Trophoblast cell (in vitro differentiated cells and primary cell): ENCODE data around the gene AOX1.

Experiments
- DNase-seq, 2 donors: peaks; one replicate each; pipeline ENCODE4 v3.0.0-alpha.2; 2016
- H2AFZ ChIP-seq: 2 replicates; pipeline ENCODE4 v1.6.1; 2013; ENCODE audit warnings: low read length, moderate library complexity, mild to moderate bottlenecking; ENCODE audit not compliant: insufficient read depth, poor library complexity
- H2AK5ac ChIP-seq: 2 replicates; pipeline ENCODE4 v1.6.1; 2013; ENCODE audit warnings: mild to moderate bottlenecking, low read length
- H2BK120ac ChIP-seq: 2 replicates; pipeline ENCODE4 v1.6.1; 2013; ENCODE audit warnings: low read length, mild to moderate bottlenecking, moderate library complexity; ENCODE audit not compliant: insufficient read depth, poor library complexity
- H2BK12ac ChIP-seq: 2 replicates; pipeline ENCODE4 v1.6.1; 2013; ENCODE audit warnings: mild to moderate bottlenecking, low read length, moderate library complexity
- H2BK5ac ChIP-seq: 2 replicates; pipeline ENCODE4 v1.6.1; 2013; ENCODE audit warnings: low read length, low read depth, moderate library complexity, mild to moderate bottlenecking; ENCODE audit not compliant: poor library complexity
- H3K14ac ChIP-seq: 2 replicates; pipeline ENCODE4 v1.6.1; 2013; ENCODE audit warnings: mild to moderate bottlenecking, low read length
- H3K18ac ChIP-seq: 2 replicates; pipeline ENCODE4 v1.6.1; 2013; ENCODE audit warnings: mild to moderate bottlenecking, low read length
- H3K23ac ChIP-seq: 2 replicates; pipeline ENCODE4 v1.6.1; 2013; ENCODE audit warnings: low read length
- H3K27ac ChIP-seq: 2 replicates; pipeline ENCODE4 v1.5.1; 2013; ENCODE audit warnings: low read depth, mild to moderate bottlenecking, inconsistent platforms, low read length, moderate library complexity
- H3K27me3 ChIP-seq: 2 replicates; pipeline ENCODE4 v1.6.1; 2013; ENCODE audit warnings: inconsistent platforms, mild to moderate bottlenecking, low read length, moderate library complexity; ENCODE audit not compliant: insufficient read depth
- H3K36me3 ChIP-seq, 2 experiments: 1 replicate in 1 of 2; 2 replicates in 1 of 2; pipeline ENCODE4 v1.6.1; 2013; ENCODE audit warnings: low read length in 2 of 2, mild to moderate bottlenecking in 2 of 2, moderate library complexity in 1 of 2; ENCODE audit not compliant: insufficient read depth in 2 of 2, control insufficient read depth in 1 of 2
- H3K4ac ChIP-seq: 2 replicates; pipeline ENCODE4 v1.6.1; 2013; ENCODE audit warnings: low read depth, mild to moderate bottlenecking, low read length, moderate library complexity
- H3K4me1 ChIP-seq, 2 experiments: 1 replicate in 1 of 2; 2 replicates in 1 of 2; pipeline ENCODE4 v1.6.1; 2013; ENCODE audit warnings: low read length in 2 of 2, mild to moderate bottlenecking in 2 of 2, moderate library complexity in 1 of 2; ENCODE audit not compliant: insufficient read depth in 2 of 2, control insufficient read depth in 1 of 2
- H3K4me2 ChIP-seq: 2 replicates; pipeline ENCODE4 v1.6.1; 2013; ENCODE audit warnings: inconsistent platforms, mild to moderate bottlenecking, low read length, moderate library complexity
- H3K4me3 ChIP-seq: 2 replicates; pipeline ENCODE4 v1.5.1; 2013; ENCODE audit warnings: mild to moderate bottlenecking, low read depth, low read length, inconsistent platforms
- H3K79me1 ChIP-seq: one replicate; pipeline ENCODE4 v1.6.1; 2013; ENCODE audit warnings: low read length
- H3K79me2 ChIP-seq: 2 replicates; pipeline ENCODE4 v1.6.1; 2013; ENCODE audit warnings: low read length, mild to moderate bottlenecking; ENCODE audit not compliant: control insufficient read depth, insufficient read depth, poor library complexity
- H3K9ac ChIP-seq: 2 replicates; pipeline ENCODE4 v1.6.1; 2013; ENCODE audit warnings: mild to moderate bottlenecking, low read length
- H3K9me3 ChIP-seq: 2 replicates; pipeline ENCODE4 v1.6.1; 2013; ENCODE audit warnings: low read depth, mild to moderate bottlenecking, control low read depth, inconsistent platforms, low read length; ENCODE audit not compliant: insufficient read depth
- H4K12ac ChIP-seq: 2 replicates; pipeline ENCODE4 v1.6.1; 2013; ENCODE audit warnings: low read depth, mild to moderate bottlenecking, low read length, moderate library complexity
- H4K8ac ChIP-seq: 2 replicates; pipeline ENCODE4 v1.6.1; 2013; ENCODE audit warnings: low read depth, mild to moderate bottlenecking, low read length, moderate library complexity
- H4K91ac ChIP-seq: one replicate; pipeline ENCODE4 v1.6.1; 2013; ENCODE audit warnings: low read depth, mild to moderate bottlenecking, low read length, moderate library complexity
- WGBS: extraction: QIAGEN DNeasy Blood & Tissue Kit; methylation state at CpG from one replicate; pipeline ENCODE4 v1.1.7; 2013; ENCODE audit warnings: missing lambda C conversion rate; ENCODE audit not compliant: insufficient read length, insufficient coverage; ENCODE audit errors: extremely low coverage; 5-methylcytosine and 5-hydroxymethylcytosine counted together

Gene AOX1

GRCh38 chr2:200705305-200706041, 119.7 kb downstream of the AOX1 start:
- no peak overlapping the region for H4K12ac ChIP-seq
- H3K36me3 ChIP-seq: no peaks in the 10 kb centered on the region
- no peak overlapping the region for H2AFZ ChIP-seq
- no peak overlapping the region for H3K18ac ChIP-seq
- no peak for DNase-seq
- no peaks in the 10 kb centered on the region for H3K27me3 ChIP-seq
- no peak overlapping the region for H3K4me2 ChIP-seq
- no peak overlapping the region for H4K91ac ChIP-seq
- no peak overlapping the region for H3K14ac ChIP-seq
- H3K4ac ChIP-seq: no peak overlapping the region
- H2AK5ac ChIP-seq: no peak overlapping the region
- no peaks in the 10 kb centered on the region for H3K9me3 ChIP-seq
- no peaks in the 10 kb centered on the region for H3K4me1 ChIP-seq
- no peak overlapping the region for H2BK120ac ChIP-seq
- WGBS: no CpG with 5 or more reads among the region's 3 CpGs
- H3K9ac ChIP-seq: no peak overlapping the region
- H3K79me2 ChIP-seq: no peaks in the 10 kb centered on the region
- no peaks in the 10 kb centered on the region for H3K79me1 ChIP-seq
- no peak overlapping the region for H2BK5ac ChIP-seq
- no peak overlapping the region for H2BK12ac ChIP-seq
- H3K23ac ChIP-seq: no peak overlapping the region
- H3K27ac ChIP-seq: no peak overlapping the region
- no peak overlapping the region for H3K4me3 ChIP-seq
- H4K8ac ChIP-seq: no peak overlapping the region

GRCh38 chr2:200708943-200709342, 123.1 kb downstream of the AOX1 start:
- no peak overlapping the region for H4K91ac ChIP-seq
- H2AK5ac ChIP-seq: no peak overlapping the region
- no peak overlapping the region for H3K4me3 ChIP-seq
- no peak overlapping the region for H2BK12ac ChIP-seq
- H3K4ac ChIP-seq: no peak overlapping the region
- no CpG with 5 or more reads among the region's 1 CpG for WGBS
- DNase-seq: no peak
- no peaks in the 10 kb centered on the region for H3K27me3 ChIP-seq
- H3K9me3 ChIP-seq: no peaks in the 10 kb centered on the region
- no peak overlapping the region for H3K4me2 ChIP-seq
- peaks cover 2% of the 10 kb centered on the region for H3K79me1 ChIP-seq
- no peak overlapping the region for H2BK120ac ChIP-seq
- H3K79me2 ChIP-seq: no peaks in the 10 kb centered on the region
- H2BK5ac ChIP-seq: no peak overlapping the region
- H3K9ac ChIP-seq: no peak overlapping the region
- H3K27ac ChIP-seq: no peak overlapping the region
- H2AFZ ChIP-seq: no peak overlapping the region
- H3K36me3 ChIP-seq: no peaks in the 10 kb centered on the region
- H4K8ac ChIP-seq: no peak overlapping the region
- no peaks in the 10 kb centered on the region for H3K4me1 ChIP-seq
- no peak overlapping the region for H3K14ac ChIP-seq
- H4K12ac ChIP-seq: no peak overlapping the region
- H3K23ac ChIP-seq: no peak overlapping the region
- H3K18ac ChIP-seq: no peak overlapping the region

GRCh38 chr2:200713003-200713703, 127.3 kb downstream of the AOX1 start:
- Histone ChIP-seq H2AK5ac (no peak overlapping the region), H3K79me2 (no peaks in the 10 kb centered on the region), H3K4ac (no peak overlapping the region), H3K9me3 (no peaks in the 10 kb centered on the region), H3K36me3 (no peaks in the 10 kb centered on the region), H2AFZ (peak overlapping the region; percentile 53), H3K27ac (no peak overlapping the region), H3K18ac (no peak overlapping the region), H3K27me3 (no peaks in the 10 kb centered on the region), H4K8ac (peak overlapping the region; percentile 48), H4K91ac (no peak overlapping the region), H2BK12ac (peak overlapping the region; percentile 15), H3K14ac (peak overlapping the region; percentile 21), H2BK5ac (no peak overlapping the region), H3K79me1 (peaks cover 2% of the 10 kb centered on the region), H4K12ac (peak overlapping the region; percentile 27), H3K4me1 (no peaks in the 10 kb centered on the region), H3K9ac (no peak overlapping the region), H3K4me3 (peak overlapping the region; percentile 29), H3K4me2 (peak overlapping the region; percentile 67), H2BK120ac (no peak overlapping the region), H3K23ac (no peak overlapping the region)
- no CpG with 5 or more reads among the region's 17 CpGs for WGBS
- peak; percentile 88 to 98 for DNase-seq

- Histone ChIP-seq H3K27me3 (no peaks in the 10 kb centered on the region), H3K23ac (no peak overlapping the region), H2BK12ac (peak overlapping the region; percentile 15), H3K4me2 (no peak overlapping the region), H2AK5ac (no peak overlapping the region), H2BK5ac (no peak overlapping the region), H4K12ac (peak overlapping the region; percentile 27), H4K91ac (no peak overlapping the region), H3K9me3 (no peaks in the 10 kb centered on the region), H3K79me1 (peaks cover 2% of the 10 kb centered on the region), H2AFZ (no peak overlapping the region), H3K36me3 (no peaks in the 10 kb centered on the region), H3K9ac (no peak overlapping the region), H3K4ac (no peak overlapping the region), H2BK120ac (no peak overlapping the region), H3K27ac (no peak overlapping the region), H3K79me2 (no peaks in the 10 kb centered on the region), H3K14ac (no peak overlapping the region), H4K8ac (peak overlapping the region; percentile 44), H3K4me1 (no peaks in the 10 kb centered on the region), H3K18ac (no peak overlapping the region), H3K4me3 (no peak overlapping the region)
- no peak for DNase-seq
- no CpG with 5 or more reads among the region's 4 CpGs for WGBS
Observed at GRCh38 chr2:200713704-200714064, 127.9 kb downstream of the AOX1 start.
